Heart left ventricle (tissue), 16 donors: ENCODE results near the gene TAB2. TPM values are rescaled to one million over a fixed set of nuclear protein-coding genes. Genes with fewer than 3 reads are reported as not detected.

Experiments
- ATAC-seq, 4 donors: fragments of 200-7000 bp; cut with Tn5 transposase; one replicate each; pipeline ENCODE4 v1.9.1; 2020 to 2022; ENCODE audit warnings: moderate library complexity in 4 of 4, mild to moderate bottlenecking in 3 of 4, moderate number of reproducible peaks in 1 of 4
- DNase-seq, 5 donors: peaks; one replicate each; pipeline ENCODE4 v3.0.0-alpha.2; 2020
- H3K27ac ChIP-seq, 12 donors: fragments of 200-600 bp; sonication (generic) in 4 of 12; one replicate each; pipeline versions ENCODE4 v1.5.0 to v1.8.0; 2016 to 2022; ENCODE audit warnings: mild to moderate bottlenecking in 2 of 12
- H3K27me3 ChIP-seq, 9 donors: fragments of 200-600 bp; sonication (generic) in 2 of 9; one replicate each; pipeline versions ENCODE4 v1.5.1 to v1.8.0; 2016 to 2022; ENCODE audit warnings: mild to moderate bottlenecking in 3 of 9
- H3K36me3 ChIP-seq, 9 donors: fragments of 200-600 bp; sonication (generic) in 2 of 9; one replicate each; pipeline versions ENCODE4 v1.5.0 to v1.8.0; 2018 to 2022; ENCODE audit warnings: mild to moderate bottlenecking in 2 of 9
- H3K4me1 ChIP-seq, 12 donors: fragments of 200-600 bp; sonication (generic) in 4 of 12; one replicate each; pipeline versions ENCODE4 v1.5.0 to v1.8.0; 2016 to 2022; ENCODE audit warnings: mild to moderate bottlenecking in 3 of 12
- H3K4me3 ChIP-seq, 12 donors: fragments of 200-600 bp; sonication (generic) in 4 of 12; one replicate each; pipeline versions ENCODE4 v1.5.0 to v1.8.0; 2017 to 2022; ENCODE audit warnings: mild to moderate bottlenecking in 9 of 12, moderate library complexity in 4 of 12
- H3K9me3 ChIP-seq, 12 donors: fragments of 200-600 bp; sonication (generic) in 4 of 12; one replicate each; pipeline versions ENCODE4 v1.5.0 to v1.8.0; 2016 to 2022; ENCODE audit warnings: mild to moderate bottlenecking in 1 of 12
- CTCF ChIP-seq, 12 donors: fragments of 200-600 bp; sonication (generic) in 4 of 12; IDR thresholded peaks; one replicate each; pipeline versions ENCODE4 v1.5.0 to v1.8.0; 2018 to 2022; ENCODE audit warnings: antibody characterized with exemption in 12 of 12, mild to moderate bottlenecking in 5 of 12
- POLR2A ChIP-seq, 2 donors: fragments of 450-650 bp; IDR thresholded peaks; one replicate each; pipeline ENCODE4 v1.6.1; 2017; ENCODE audit warnings: antibody characterized with exemption in 2 of 2, mild to moderate bottlenecking in 2 of 2, moderate library complexity in 2 of 2
- WGBS, 4 donors: extraction: QIAGEN DNeasy Blood & Tissue Kit in 2 of 4; methylation state at CpG; one replicate each; pipeline versions ENCODE4 v1.1.5 to v1.1.7; 2013 to 2018; 5-methylcytosine and 5-hydroxymethylcytosine counted together
- intact Hi-C, 10 donors: fragments of 100-400 bp; cut with DNase I; formaldehyde crosslinking; loops; one replicate each; pipeline versions ENCODE4 v1.11.1 to v1.14.2; 2022
- polyA plus RNA-seq, 2 donors: library from polyadenylated mRNA; stranded (reverse); fragments of 200-250 nt; gene quantifications; one replicate each; pipeline ENCODE4 v1.2.3, GENCODE V29; 2013
- total RNA-seq, 9 donors: library from RNA; depleted of rRNA in 2 of 9; stranded (reverse); fragments of >200 nt in 2 of 9; fragmentation: NEBNext Ultra II Directional in 3 of 9; extraction: Animal tissue kit (Norgen Biotek cat#: 25700) in 3 of 9; gene quantifications; one replicate each; pipeline versions ENCODE4 v1.1.0 to v1.2.4, GENCODE V29; 2016 to 2023
- donor health status: ischemic (EF 13 %, LVEDD 7.1; RV severe dilation, severe dysfunction).
- donor health status: healthy with polysubstance abuse.
- donor health status: DM: no; HTN: yes; CAD: no.
- donor health status: DM: no; HTN: no; CAD: no.
- donor health status: ischemic (EF 25% LVEDD 6.9; RV normal size, moderate dysfunction).
- donor health status: ischemic (EF 25% LVEDD 5.7; RV mildly dilated, moderate dysfunction).
- donor health status: healthy.
- donor health status: DM: yes; HTN: yes; CAD: no.
- donor health status: ischemic (EF 35%, LVEDD 5.7; RV mildly dilated, moderate dysfunction).
- donor health status: nonischemic (EF 11% LVEDD 7.7; RV severe dilation, severe dysfunction).
- donor health status: DM: yes; HTN: yes; CAD: no.
- donor health status: PGD.
- donor health status: ischemic (EF 29% LVEDD 5.4; RV normal size, mild dysfunction).
- donor health status: nonischemic (EF 23%, LVEDD 6.1; RV moderate dilation, normal function).

The TAB2 gene
- total and polyA plus RNA-seq, 11 donors, result 19.1 to 95.5 (median 53.7) TPM

GRCh38 chr6:149331043-149331807, 13.7 kb downstream of the TAB2 start:
- peaks cover 2 to 86% (median 59%) of the 10 kb centered on the region in 12 donors for H3K4me1 ChIP-seq
- WGBS, 4 donors, result 81 to 84% (median 83%) methylated on average over 2 of the region's 2 CpGs
- H3K4me3 ChIP-seq, result no peak overlapping the region
- H3K27ac ChIP-seq, result no peak overlapping the region
- TF ChIP-seq CTCF (IDR thresholded peaks at IDR 0.05) (no peak), POLR2A (IDR thresholded peaks at IDR 0.05) (no peak)
- no peaks in the 10 kb centered on the region for H3K9me3 ChIP-seq
- intact Hi-C loops, result no loop called here
- ATAC-seq (no peak), DNase-seq (no peak)
- no peaks in the 10 kb centered on the region for H3K27me3 ChIP-seq
- no peaks in the 10 kb centered on the region for H3K36me3 ChIP-seq

- no peak for ATAC-seq
- intact Hi-C loops, result no loop called here
- WGBS, 4 donors, result 70 to 73% (median 71%) methylated on average over 2 of the region's 2 CpGs
- H3K4me1 ChIP-seq, result peaks cover 3 to 93% (median 65%) of the 10 kb centered on the region in 12 donors
- no peaks in the 10 kb centered on the region for H3K27me3 ChIP-seq
- H3K27ac ChIP-seq, result no peak overlapping the region
- H3K36me3 ChIP-seq, result no peaks in the 10 kb centered on the region
- H3K9me3 ChIP-seq, result no peaks in the 10 kb centered on the region
- DNase-seq, result no peak
- H3K4me3 ChIP-seq, result no peak overlapping the region
- TF ChIP-seq POLR2A (IDR thresholded peaks at IDR 0.05), result no peak
- TF ChIP-seq CTCF (IDR thresholded peaks at IDR 0.05), result no peak
These were observed 14.4 kb downstream of the TAB2 start for GRCh38 chr6:149331871-149332270.

- DNase-seq, result no peak
- Histone ChIP-seq H3K36me3 (no peaks in the 10 kb centered on the region), H3K9me3 (no peaks in the 10 kb centered on the region), H3K4me1 (peaks cover 3 to 96% (median 69%) of the 10 kb centered on the region in 12 donors), H3K27me3 (no peaks in the 10 kb centered on the region), H3K4me3 (no peak overlapping the region), H3K27ac (no peak overlapping the region)
- WGBS, 4 donors, result 81 to 83% (median 82%) methylated on average over 5 of the region's 5 CpGs
- ATAC-seq, result no peak
- intact Hi-C loops, result no loop called here
- no peak for TF ChIP-seq CTCF (IDR thresholded peaks at IDR 0.05)
- no peak for TF ChIP-seq POLR2A (IDR thresholded peaks at IDR 0.05)
These were observed 15.2 kb downstream of the TAB2 start for GRCh38 chr6:149332602-149333265.

- intact Hi-C loops, result no loop called here
- Histone ChIP-seq H3K36me3 (no peaks in the 10 kb centered on the region), H3K9me3 (no peaks in the 10 kb centered on the region), H3K27me3 (no peaks in the 10 kb centered on the region), H3K4me3 (no peak overlapping the region), H3K4me1 (peaks cover 3 to 96% (median 71%) of the 10 kb centered on the region in 12 donors), H3K27ac (no peak overlapping the region)
- no peak for TF ChIP-seq CTCF (IDR thresholded peaks at IDR 0.05)
- no peak for TF ChIP-seq POLR2A (IDR thresholded peaks at IDR 0.05)
- ATAC-seq (no peak), DNase-seq (no peak)
- WGBS, 4 donors, result 87 to 92% (median 90%) methylated on average over 4 of the region's 4 CpGs
These were observed 15.7 kb downstream of the TAB2 start for GRCh38 chr6:149333266-149333620.
